IPS-20b (cell line): ENCODE measurements around the gene JUND.

Experiments used
- H3K27ac ChIP-seq: one replicate; pipeline ENCODE4 v1.5.1; 2013; ENCODE audit warnings: low read length
- H3K27me3 ChIP-seq: 2 replicates; pipeline ENCODE4 v1.6.1; 2013; ENCODE audit warnings: mild to moderate bottlenecking, low read length, inconsistent platforms; ENCODE audit not compliant: insufficient read depth
- H3K36me3 ChIP-seq: 2 replicates; pipeline ENCODE4 v1.6.1; 2013; ENCODE audit warnings: low read depth, mild to moderate bottlenecking, inconsistent platforms, low read length, moderate library complexity; ENCODE audit not compliant: insufficient read depth
- H3K4me1 ChIP-seq: 2 replicates; pipeline ENCODE4 v1.6.1; 2013; ENCODE audit warnings: mild to moderate bottlenecking, control low read depth, inconsistent platforms, low read length, moderate library complexity; ENCODE audit not compliant: insufficient read depth
- H3K4me3 ChIP-seq: 2 replicates; pipeline ENCODE4 v1.5.1; 2013; ENCODE audit warnings: mild to moderate bottlenecking, low read length, inconsistent platforms
- H3K9ac ChIP-seq: 2 replicates; pipeline ENCODE4 v1.6.1; 2013; ENCODE audit warnings: low read depth, mild to moderate bottlenecking, inconsistent platforms, low read length, moderate library complexity
- H3K9me3 ChIP-seq: 2 replicates; pipeline ENCODE4 v1.6.1; 2013; ENCODE audit warnings: mild to moderate bottlenecking, low read depth, low read length, inconsistent platforms; ENCODE audit not compliant: insufficient read depth

JUND gene

DNA sequence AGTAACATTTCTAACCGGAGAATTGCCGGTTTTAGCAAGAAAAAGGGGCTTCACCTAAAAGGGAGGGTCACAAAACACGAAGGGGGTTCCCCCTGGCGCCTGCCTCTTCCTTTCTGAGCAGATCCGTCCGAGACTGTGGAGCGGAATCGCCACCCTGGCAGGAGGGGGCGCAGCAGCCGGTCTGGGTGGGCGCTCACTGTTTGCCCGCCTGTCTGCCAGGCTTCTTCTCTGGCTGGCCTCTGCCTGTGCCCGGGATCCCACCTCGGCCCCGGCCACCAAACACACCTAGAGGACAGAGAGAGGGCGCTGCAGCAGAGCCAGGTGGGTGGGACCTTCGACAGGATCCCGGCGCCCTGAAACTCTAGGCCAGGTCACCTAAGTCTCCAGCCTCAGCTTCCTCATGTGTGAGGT is 25.9 kb upstream of the JUND start:
- no peaks in the 10 kb centered on the region for H3K9me3 ChIP-seq
- H3K27ac ChIP-seq: no peak overlapping the region
- no peaks in the 10 kb centered on the region for H3K27me3 ChIP-seq
- H3K4me3 ChIP-seq: no peak overlapping the region
- H3K4me1 ChIP-seq: peaks cover 11% of the 10 kb centered on the region; the same call in 1 of the 2 replicates
- peaks cover 62% of the 10 kb centered on the region for H3K36me3 ChIP-seq
- H3K9ac ChIP-seq: no peak overlapping the region

DNA sequence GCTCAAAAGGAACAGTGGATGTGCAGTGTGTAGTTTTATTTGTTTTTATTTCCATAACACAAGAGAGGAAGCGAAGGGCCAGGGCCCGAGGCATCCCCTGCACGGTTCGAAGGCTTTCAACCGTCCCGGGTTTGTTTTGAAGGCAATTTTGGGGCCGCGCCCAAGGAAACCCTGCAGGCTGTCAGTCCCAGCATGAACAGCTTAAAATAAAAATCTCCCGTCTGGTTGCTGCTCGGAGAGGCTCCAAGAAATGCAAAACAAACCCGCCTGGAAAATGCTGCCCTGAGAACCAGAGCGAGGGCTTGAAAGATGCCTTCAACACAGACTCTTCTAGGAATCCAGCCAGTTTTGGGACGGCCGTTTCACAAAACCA is 25.5 kb upstream of the JUND start:
- Histone ChIP-seq H3K4me1 (peaks cover 11% of the 10 kb centered on the region; the same call in 1 of the 2 replicates), H3K27me3 (no peaks in the 10 kb centered on the region), H3K9me3 (no peaks in the 10 kb centered on the region), H3K9ac (no peak overlapping the region), H3K36me3 (peaks cover 58% of the 10 kb centered on the region), H3K4me3 (no peak overlapping the region), H3K27ac (no peak overlapping the region)

DNA sequence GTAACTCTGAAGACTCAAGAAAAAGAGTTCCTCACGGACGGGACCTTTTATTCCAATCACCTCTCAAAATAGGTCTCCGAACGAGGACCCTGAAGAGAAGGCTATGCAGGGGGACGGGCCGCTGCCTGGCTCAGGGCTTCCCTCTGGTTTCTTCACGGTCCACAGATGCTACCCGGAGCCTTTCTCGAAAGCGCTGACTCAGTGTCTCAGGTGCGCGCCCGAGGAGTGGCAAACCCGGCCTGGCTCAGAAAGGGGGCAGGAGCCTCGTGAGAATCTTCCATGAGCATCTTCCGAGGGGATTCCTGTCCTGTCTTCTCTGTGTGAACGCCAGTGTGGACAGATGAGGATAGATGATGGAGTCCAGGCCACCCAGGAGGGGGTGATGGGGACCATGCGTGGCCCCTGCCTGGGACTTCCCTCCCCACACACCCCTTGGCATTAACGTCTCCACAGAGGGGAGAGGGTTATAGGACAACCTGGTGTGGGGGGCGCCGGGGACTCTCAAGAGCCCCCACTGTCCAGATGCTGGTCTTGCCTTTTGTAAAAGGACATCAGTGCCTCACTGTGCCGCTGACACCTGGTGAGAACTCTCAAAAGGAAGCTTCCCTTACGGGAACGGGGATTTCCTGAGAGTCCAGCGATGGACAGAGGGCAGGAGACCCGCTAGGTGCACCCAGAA is 24.9 kb upstream of the JUND start:
- H3K9ac ChIP-seq: no peak overlapping the region
- H3K36me3 ChIP-seq: peaks cover 53% of the 10 kb centered on the region
- peaks cover 11% of the 10 kb centered on the region; the same call in 1 of the 2 replicates for H3K4me1 ChIP-seq
- H3K9me3 ChIP-seq: no peaks in the 10 kb centered on the region
- no peak overlapping the region for H3K27ac ChIP-seq
- H3K4me3 ChIP-seq: no peak overlapping the region
- H3K27me3 ChIP-seq: no peaks in the 10 kb centered on the region

DNA sequence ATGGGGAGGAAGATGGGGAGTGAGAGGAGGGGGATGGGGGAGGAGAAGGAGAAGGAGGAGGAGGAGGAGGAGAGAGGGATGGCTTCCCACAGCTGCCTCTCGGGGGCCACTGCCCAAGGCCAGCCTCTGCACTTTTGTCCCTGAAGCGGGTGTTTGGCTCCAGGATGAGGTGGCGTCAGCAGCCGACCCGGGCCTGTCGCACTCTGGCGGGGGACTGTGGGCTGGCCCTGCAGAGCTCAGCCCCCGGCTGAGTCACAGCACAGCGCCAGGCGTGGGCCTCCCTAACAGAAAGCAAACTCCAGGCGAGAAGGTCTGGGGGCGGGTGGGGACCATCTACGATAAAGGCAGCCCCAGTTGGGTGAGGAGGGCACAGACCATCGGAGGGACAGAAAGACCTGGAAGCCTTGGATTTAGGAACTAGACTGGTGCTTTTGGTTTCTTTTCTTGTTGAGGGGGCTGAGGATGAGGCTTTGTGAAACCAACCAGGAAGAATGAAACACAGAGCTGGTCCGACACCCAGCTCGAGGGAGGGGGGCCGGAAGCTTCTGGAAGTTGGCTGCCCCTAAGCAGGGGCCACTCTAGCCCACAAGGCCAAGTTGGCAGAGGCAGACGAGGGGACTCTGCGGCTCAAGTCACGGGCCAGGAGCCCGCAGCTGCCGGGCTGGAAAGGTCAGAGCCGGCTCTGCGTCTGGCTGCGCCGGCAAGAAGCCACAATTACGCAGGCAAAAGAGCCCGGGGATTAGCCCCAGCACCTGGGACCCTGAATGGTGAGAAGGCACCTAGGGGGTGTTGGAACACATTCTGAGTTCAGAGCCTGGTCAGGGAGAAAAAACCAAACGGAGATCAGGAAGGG is 23.3 kb upstream of the JUND start:
- peak overlapping the region; percentile 81; the same call in 1 of the 2 replicates for H3K9ac ChIP-seq
- H3K27me3 ChIP-seq: no peaks in the 10 kb centered on the region
- peak overlapping the region; percentile 56; the same call in 1 of the 2 replicates for H3K4me3 ChIP-seq
- H3K9me3 ChIP-seq: no peaks in the 10 kb centered on the region
- peaks cover 37% of the 10 kb centered on the region for H3K36me3 ChIP-seq
- H3K27ac ChIP-seq: peak overlapping the region; percentile 93
- peaks cover 11% of the 10 kb centered on the region for H3K4me1 ChIP-seq

DNA sequence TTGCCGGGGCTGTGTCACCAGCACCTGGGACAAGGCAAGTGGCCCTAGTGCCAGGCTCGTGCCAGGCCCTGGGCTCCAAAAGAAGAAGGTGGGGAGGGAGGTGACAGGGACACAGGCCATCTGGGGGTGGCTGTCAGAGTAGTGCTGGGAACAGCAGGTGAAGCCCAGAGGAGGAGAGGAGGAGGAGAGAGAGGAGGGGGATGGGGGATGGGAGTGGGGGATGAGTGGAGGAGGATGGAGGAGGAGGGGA is 22.7 kb upstream of the JUND start:
- peaks cover 11% of the 10 kb centered on the region for H3K4me1 ChIP-seq
- H3K9me3 ChIP-seq: no peaks in the 10 kb centered on the region
- H3K36me3 ChIP-seq: peaks cover 31% of the 10 kb centered on the region
- no peak overlapping the region for H3K27ac ChIP-seq
- no peak overlapping the region; the same call in 1 of the 2 replicates for H3K9ac ChIP-seq
- H3K27me3 ChIP-seq: no peaks in the 10 kb centered on the region
- H3K4me3 ChIP-seq: no peak overlapping the region; the same call in 1 of the 2 replicates

DNA sequence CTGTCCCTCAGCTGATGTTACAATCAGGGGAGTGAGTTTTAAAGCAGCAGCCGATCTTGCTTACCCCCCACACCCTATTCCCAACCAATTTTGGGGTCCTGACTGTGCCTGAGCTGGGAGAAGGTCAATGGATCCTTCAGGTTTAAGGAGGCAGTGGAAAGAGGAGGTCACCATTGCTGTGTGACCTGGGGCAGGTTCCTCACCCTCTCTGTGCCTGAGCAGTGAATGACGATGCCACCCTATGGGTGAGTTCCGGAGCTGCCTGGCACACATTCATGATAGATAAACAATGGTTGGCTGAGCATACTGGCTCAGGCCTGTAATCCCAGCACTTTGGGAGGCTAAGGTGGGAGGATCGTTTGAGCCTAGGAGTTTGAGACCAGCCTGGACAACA is 20.3 kb upstream of the JUND start:
- Histone ChIP-seq H3K9me3 (no peaks in the 10 kb centered on the region), H3K4me1 (peaks cover 11% of the 10 kb centered on the region), H3K36me3 (peaks cover 7% of the 10 kb centered on the region; the same call in 1 of the 2 replicates), H3K4me3 (no peak overlapping the region), H3K27me3 (no peaks in the 10 kb centered on the region), H3K27ac (no peak overlapping the region), H3K9ac (no peak overlapping the region)

DNA sequence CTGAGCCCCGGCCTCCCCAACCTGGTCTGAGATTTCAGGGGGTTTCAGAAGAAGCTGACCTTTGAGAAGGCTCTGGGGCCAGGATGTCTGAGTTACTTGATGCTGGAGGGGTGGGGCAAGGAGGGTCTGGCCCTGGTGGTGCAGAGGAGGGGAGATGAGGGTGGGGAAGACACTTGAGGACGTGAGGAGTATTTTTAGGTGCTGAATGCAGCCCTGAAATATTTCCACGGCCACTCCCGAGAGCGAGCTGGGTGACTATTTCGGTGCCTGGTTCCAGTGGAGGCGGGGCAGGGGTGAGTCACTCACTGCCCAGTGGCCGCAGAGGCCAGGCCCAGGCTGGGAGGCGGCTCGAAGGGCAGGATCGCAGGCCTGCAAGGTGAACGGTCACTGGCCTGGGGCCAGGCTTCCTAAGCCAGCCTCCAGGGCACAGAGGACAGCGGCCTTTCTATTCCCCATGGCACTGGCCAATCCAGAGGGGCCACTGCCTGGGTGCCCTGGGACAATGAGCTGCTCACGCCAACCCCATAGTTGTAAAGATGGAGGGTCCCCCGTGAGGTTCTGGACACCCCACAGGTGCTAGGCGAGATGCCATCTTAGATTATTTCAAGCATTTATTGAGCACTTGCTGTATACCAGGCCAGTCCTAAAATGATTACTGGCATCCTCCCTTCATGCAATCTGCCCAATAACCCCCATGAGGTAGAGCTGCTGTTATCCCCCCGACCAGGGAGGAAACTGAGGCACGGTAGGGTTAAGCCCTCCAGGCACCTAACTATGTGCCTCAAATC is 19.7 kb upstream of the JUND start:
- Histone ChIP-seq H3K27me3 (no peaks in the 10 kb centered on the region), H3K9me3 (no peaks in the 10 kb centered on the region), H3K27ac (no peak overlapping the region), H3K9ac (no peak overlapping the region), H3K4me3 (no peak overlapping the region), H3K36me3 (peaks cover under 1% of the 10 kb centered on the region; the same call in 1 of the 2 replicates), H3K4me1 (peaks cover 11% of the 10 kb centered on the region)

DNA sequence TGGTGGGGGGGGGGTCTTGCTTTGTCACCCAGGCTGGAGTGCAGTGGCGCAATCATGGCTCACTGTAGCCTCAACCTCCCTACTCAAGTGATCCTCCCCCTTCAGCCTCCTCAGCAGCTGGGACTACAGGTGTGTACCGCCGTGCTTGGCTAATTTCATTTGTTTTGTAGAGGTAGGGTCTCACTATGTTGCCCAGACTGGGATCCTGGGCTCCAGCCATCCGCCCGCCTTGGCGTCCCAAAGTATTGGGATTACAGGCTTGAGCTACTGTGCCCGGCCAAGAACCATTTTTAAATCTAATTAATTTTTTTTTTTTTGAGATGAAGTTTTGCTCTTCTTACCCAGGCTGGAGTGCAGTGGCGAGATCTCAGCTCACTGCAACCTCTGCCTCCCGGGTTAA is 18.2 kb upstream of the JUND start:
- Histone ChIP-seq H3K27ac (no peak overlapping the region), H3K9me3 (no peaks in the 10 kb centered on the region), H3K4me1 (peaks cover 5% of the 10 kb centered on the region), H3K4me3 (no peak overlapping the region), H3K27me3 (no peaks in the 10 kb centered on the region), H3K36me3 (no peaks in the 10 kb centered on the region), H3K9ac (no peak overlapping the region)

DNA sequence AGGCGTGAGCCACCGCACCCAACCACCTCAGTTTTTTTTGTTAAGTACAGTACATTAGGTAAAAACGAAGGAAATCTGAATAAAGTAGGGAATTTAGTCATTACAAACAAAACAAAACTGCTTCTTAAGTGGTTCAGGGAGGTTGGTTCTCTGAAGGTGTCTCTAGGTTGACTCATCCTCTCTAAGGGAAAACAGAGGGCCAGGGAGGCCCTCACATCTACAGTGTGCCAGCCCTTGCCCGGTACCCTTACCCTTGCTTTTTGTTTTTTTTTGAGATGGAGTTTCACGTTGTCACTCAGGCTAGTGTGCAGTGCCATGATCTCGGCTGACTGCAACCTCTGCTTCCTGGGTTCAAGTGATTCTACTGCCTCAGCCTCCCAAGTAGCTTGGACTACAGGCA is 17.2 kb upstream of the JUND start:
- Histone ChIP-seq H3K9ac (no peak overlapping the region), H3K27ac (no peak overlapping the region)

DNA sequence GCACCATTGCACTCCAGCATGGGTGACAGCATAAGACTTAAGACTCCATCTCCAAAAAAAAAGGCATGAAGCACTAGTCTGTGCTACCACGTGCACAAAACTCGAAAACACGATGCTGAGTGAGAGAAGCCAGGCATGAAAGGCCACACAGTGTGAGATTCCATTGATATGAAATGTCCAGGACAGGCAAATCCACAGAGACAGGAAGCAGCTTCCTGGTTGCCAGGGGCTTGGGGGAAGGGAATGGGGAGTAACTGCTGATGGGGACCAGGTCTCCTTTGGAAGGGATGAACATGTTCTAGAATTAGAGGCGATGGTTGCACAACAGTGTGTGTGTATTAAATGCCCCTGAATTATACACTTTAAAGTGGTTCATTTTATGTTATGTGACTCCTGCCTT is 15.9 kb upstream of the JUND start:
- H3K4me3 ChIP-seq: no peak overlapping the region
- H3K9me3 ChIP-seq: no peaks in the 10 kb centered on the region
- H3K9ac ChIP-seq: no peak overlapping the region
- H3K27me3 ChIP-seq: no peaks in the 10 kb centered on the region
- peaks cover 10% of the 10 kb centered on the region for H3K4me1 ChIP-seq
- no peaks in the 10 kb centered on the region for H3K36me3 ChIP-seq
- H3K27ac ChIP-seq: no peak overlapping the region

More for the DNA sequence above, 17.2 kb upstream of the JUND start:
- H3K9me3 ChIP-seq: no peaks in the 10 kb centered on the region
- no peak overlapping the region for H3K4me3 ChIP-seq
- H3K4me1 ChIP-seq: peaks cover 7% of the 10 kb centered on the region
- no peaks in the 10 kb centered on the region for H3K36me3 ChIP-seq
- H3K27me3 ChIP-seq: no peaks in the 10 kb centered on the region

DNA sequence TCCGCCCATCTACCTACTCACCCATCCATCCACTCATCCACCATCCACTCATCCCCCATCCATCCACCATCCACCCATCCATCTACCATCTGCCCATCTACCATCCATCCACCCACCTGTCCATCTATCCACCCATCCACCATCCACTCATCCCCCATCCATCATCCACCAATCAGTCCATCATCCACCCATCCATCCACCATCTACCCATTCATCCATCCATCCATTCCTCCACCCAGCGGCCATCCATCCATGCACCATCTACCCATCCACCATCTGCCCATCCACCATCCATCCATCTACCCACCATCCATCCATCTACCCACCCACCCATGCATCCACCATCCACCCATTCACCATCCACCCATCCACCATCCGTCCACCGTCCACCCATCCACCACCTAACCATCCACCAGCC is 13.6 kb upstream of the JUND start:
- no peak overlapping the region for H3K27ac ChIP-seq
- no peaks in the 10 kb centered on the region for H3K27me3 ChIP-seq

More for the DNA sequence above, 13.6 kb upstream of the JUND start:
- no peak overlapping the region for H3K9ac ChIP-seq
- no peak overlapping the region for H3K4me3 ChIP-seq
- no peaks in the 10 kb centered on the region for H3K36me3 ChIP-seq
- peaks cover 10% of the 10 kb centered on the region; the same call in 1 of the 2 replicates for H3K4me1 ChIP-seq
- no peaks in the 10 kb centered on the region for H3K9me3 ChIP-seq
